VCaP (cell line): ENCODE data around the gene FYCO1.

Experiments
- H3K27ac ChIP-seq: fragments of 450-650 bp; 2 replicates; pipeline ENCODE4 v1.5.1; 2017
- TF ChIP-seq, protein P1 (sequence below): fragments of 450-650 bp; conservative IDR thresholded peaks from 2 replicates; pipeline ENCODE4 v1.5.1; 2017; ENCODE audit warnings: mild to moderate bottlenecking, moderate library complexity

Gene FYCO1

DNA sequence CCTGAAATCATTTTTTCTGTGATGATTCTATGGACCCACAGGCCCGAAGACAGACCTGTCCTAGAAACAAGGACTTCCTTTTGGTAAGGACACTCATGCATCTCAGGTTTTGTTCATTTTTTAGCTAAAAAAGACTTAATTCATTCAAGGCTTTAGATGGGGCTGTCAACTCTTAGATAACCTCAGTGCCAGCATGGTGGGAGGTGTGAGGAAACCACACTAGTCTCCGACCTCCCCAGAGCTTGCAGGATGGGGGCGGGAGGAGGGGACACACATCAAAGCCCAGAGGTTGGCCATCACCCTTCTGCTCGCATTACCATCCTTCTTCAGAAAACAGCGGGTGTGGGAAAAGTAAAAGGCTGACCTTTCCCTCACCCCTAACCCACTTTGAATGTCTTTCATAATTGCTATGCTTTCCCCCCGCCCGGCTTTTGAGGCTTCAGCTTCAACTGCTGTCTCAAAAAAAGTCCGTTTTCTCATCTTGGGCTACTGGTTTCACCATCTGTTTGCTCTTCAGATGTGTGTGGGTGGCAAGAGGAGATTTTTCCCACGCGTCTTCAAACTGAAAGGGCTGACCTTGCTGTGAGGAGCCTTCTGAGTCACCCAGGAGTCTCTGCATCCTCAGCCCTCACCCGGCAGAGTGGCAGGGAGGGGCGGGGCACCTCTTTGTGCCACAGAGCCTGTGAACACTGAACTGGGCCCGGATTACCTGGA is 79.9 kb downstream of the FYCO1 start:
- no peak overlapping the region for H3K27ac ChIP-seq
- TF ChIP-seq, protein P1, sequence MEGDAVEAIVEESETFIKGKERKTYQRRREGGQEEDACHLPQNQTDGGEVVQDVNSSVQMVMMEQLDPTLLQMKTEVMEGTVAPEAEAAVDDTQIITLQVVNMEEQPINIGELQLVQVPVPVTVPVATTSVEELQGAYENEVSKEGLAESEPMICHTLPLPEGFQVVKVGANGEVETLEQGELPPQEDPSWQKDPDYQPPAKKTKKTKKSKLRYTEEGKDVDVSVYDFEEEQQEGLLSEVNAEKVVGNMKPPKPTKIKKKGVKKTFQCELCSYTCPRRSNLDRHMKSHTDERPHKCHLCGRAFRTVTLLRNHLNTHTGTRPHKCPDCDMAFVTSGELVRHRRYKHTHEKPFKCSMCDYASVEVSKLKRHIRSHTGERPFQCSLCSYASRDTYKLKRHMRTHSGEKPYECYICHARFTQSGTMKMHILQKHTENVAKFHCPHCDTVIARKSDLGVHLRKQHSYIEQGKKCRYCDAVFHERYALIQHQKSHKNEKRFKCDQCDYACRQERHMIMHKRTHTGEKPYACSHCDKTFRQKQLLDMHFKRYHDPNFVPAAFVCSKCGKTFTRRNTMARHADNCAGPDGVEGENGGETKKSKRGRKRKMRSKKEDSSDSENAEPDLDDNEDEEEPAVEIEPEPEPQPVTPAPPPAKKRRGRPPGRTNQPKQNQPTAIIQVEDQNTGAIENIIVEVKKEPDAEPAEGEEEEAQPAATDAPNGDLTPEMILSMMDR = no peak

DNA sequence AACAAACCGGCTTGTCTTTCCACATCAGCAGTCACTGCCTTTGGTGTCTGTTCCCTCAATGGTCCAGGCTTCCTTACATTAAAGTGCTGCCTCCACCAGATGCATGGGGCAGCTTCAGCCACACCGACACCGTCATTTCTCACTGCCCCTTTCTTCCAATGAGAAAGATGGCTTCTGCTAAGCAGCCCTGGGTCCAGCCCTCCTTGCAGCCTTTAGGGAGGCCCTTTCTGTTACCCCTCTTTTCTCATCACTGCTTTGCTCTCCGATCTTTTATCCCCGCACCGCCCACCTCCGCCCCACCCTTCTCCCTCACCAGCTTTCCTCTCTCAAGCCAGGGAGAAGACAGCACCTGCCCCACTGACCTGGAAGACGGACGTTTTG is 80.6 kb downstream of the FYCO1 start:
- TF ChIP-seq, protein P1 = no peak
- H3K27ac ChIP-seq = no peak overlapping the region

DNA sequence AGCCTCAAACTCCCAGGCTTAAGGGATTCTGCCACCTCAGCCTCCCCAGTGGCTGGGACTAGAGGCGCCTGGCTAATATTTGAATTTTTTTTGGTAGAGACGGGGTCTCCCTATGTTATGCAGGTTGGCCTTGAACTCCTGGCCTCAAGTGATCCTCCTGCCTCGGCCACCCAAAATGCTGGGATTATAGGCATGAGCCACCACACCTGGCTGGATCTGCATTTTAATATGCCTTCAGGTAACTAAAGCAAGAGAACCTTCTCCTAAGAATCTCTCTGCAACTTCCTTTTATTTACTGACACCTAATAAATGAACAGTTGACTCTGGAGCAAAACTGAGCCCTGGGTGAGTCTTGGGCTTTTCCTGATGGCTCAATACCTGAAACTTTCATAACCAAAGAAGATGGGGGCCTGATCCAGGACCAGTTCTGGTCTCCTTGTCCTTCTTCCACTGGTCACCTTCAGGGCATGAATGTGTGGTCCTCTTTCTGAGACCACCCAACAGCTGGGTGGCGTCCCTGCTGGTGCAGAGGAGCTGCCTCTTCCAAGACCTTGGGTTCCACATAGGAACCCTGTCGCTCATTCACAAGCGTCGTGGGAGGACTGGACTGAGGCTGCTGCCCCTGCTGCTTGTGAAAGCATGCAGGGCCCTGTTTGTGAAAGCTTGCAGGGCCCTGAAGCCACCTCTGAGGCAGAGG is 81.1 kb downstream of the FYCO1 start:
- TF ChIP-seq, protein P1 = no peak
- H3K27ac ChIP-seq = no peak overlapping the region

DNA sequence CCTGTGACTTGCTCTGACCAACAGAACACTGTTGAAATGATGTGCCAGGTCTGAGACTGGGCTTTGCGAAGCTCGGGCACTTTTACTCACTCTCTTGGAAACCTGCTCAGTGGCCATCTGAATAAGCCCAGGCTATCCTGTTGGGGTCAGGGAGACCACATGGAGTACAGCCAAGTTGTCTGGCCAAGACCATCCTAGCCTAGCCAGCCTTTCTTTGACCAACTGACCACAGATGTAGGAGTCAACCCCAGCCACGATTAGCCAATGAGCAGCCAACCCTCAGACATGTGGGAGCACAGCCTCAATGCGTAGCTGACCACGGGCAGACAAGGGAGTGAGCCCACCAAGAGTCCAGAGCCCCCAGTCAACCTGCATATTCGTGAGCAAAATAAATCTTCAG is 83.2 kb downstream of the FYCO1 start:
- H3K27ac ChIP-seq = no peak overlapping the region
- TF ChIP-seq, protein P1 = no peak

DNA sequence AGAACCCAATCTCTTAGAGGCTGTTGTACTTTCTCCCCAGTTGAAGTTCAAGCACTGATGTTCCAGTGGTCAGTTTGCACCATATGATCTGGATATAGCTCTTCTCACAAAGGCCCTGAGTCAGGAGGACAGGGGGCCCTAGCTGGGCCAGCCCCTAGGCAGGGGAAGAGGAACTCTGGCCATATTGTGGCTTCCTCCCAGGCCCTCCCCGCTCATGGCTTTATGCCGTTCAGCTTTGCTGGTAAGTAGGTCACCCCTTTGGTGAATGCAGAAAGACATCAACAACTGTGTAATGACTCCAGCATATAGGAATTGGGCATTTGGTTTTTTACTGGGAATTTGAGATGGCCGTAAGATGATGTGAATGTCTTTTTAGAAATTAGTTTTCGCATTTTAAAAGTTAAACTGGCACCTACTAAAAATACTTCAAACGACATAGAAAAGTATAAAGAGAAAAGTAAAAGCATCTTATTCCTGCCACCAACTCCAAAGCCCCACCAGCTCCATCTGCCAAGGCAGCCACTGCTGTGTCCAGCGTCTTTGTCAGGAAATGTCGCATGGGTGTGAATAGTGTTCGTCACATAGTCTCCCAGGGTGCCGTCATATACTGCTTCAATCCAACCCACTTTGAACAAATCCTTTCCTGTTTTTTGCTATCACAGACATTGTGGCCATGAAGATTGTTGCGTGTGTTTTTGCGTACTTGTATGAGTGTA is 84.0 kb downstream of the FYCO1 start:
- no peak overlapping the region for H3K27ac ChIP-seq
- TF ChIP-seq, protein P1 = no peak

DNA sequence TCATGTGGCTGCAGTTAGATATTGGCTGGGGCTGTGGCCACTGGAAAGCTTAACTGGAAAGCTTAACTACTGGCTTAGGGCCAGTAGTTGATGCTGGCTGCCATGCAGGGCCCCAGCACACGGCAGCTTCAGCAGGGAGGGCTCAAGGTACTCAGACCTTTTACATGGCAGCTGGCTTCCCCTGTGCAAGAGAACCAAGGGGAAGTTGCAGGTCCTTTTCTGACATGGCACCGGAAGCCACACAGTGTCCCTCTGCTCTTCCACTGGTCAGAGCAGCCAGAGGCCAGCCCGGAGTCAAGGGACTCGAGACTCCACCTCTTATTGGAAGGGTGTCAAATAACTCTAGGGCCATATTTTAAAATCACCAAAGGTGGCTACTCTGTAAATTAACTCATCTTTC is 84.7 kb downstream of the FYCO1 start:
- no peak overlapping the region for H3K27ac ChIP-seq
- TF ChIP-seq, protein P1 = no peak

DNA sequence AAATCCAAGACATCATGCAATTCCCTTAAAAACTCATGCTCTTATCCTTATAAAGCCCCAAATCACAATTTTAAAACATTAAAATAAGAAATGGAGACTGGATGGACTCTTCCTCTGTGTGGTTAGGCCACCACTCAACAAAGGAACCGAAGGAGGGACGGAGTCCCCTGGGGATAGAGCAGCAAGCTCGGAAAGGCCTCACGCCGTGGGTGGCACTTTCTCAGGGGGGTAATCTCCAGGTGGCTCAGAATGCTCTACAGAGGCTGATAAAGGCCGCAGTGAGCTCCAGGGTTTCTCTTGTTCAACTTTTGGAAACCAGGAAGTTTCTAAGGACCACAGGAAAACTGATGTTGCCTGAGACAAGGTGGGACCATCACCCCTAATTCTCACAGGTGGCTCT is 86.1 kb downstream of the FYCO1 start:
- H3K27ac ChIP-seq = no peak overlapping the region

More for the DNA sequence above, 86.1 kb downstream of the FYCO1 start:
- TF ChIP-seq, protein P1 = no peak
